Muscle of back (tissue), 11 donors: Measurements from ENCODE around the gene KLHDC7A. TPM values are rescaled to one million over a fixed set of nuclear protein-coding genes. Genes with fewer than 3 reads are reported as not detected.

Source experiments
- DNase-seq, 3 donors: peaks; one replicate each; pipeline versions ENCODE4 v3.0.0 to v3.0.0-alpha.2; 2013
- polyA plus RNA-seq, 10 donors: library from polyadenylated mRNA; unstranded; fragments of 120-200 nt; gene quantifications; one replicate each; pipeline ENCODE4 v1.2.1, GENCODE V29; 2013; ENCODE audit not compliant: insufficient read length in 10 of 10

Gene KLHDC7A
- polyA plus RNA-seq, 10 donors = 0.03 to 0.04 TPM; not detected in 8

GRCh38 chr1:18504609-18505008, 23.9 kb downstream of the KLHDC7A start:
- no peak for DNase-seq

- DNase-seq = no peak
Measured at GRCh38 chr1:18505666-18506065, 24.9 kb downstream of the KLHDC7A start.

- DNase-seq = no peak
Measured at GRCh38 chr1:18508084-18508483, 27.4 kb downstream of the KLHDC7A start.

GRCh38 chr1:18511149-18511873, 30.6 kb downstream of the KLHDC7A start:
- no peak for DNase-seq

GRCh38 chr1:18511874-18512150, 31.1 kb downstream of the KLHDC7A start:
- DNase-seq = no peak

- DNase-seq = no peak
Measured at GRCh38 chr1:18512883-18513282, 32.2 kb downstream of the KLHDC7A start.

- DNase-seq = no peak
Measured at GRCh38 chr1:18513995-18514394, 33.3 kb downstream of the KLHDC7A start.

- DNase-seq = no peak
Measured at GRCh38 chr1:18515120-18515667, 34.5 kb downstream of the KLHDC7A start.

GRCh38 chr1:18516473-18516872, 35.7 kb downstream of the KLHDC7A start:
- DNase-seq = no peak

- no peak for DNase-seq
Measured at GRCh38 chr1:18526436-18527275, 45.9 kb downstream of the KLHDC7A start.

GRCh38 chr1:18527514-18527913, 46.8 kb downstream of the KLHDC7A start:
- no peak for DNase-seq

- DNase-seq = no peak
Measured at GRCh38 chr1:18527921-18528320, 47.2 kb downstream of the KLHDC7A start.

GRCh38 chr1:18528616-18529015, 47.9 kb downstream of the KLHDC7A start:
- no peak for DNase-seq

GRCh38 chr1:18529714-18530113, 49.0 kb downstream of the KLHDC7A start:
- DNase-seq = no peak

GRCh38 chr1:18530587-18531502, 50.1 kb downstream of the KLHDC7A start:
- no peak for DNase-seq

GRCh38 chr1:18531503-18531845, 50.7 kb downstream of the KLHDC7A start:
- no peak for DNase-seq

GRCh38 chr1:18532390-18533170, 51.9 kb downstream of the KLHDC7A start:
- no peak for DNase-seq

- no peak for DNase-seq
Measured at GRCh38 chr1:18533259-18533658, 52.5 kb downstream of the KLHDC7A start.

- no peak for DNase-seq
Measured at GRCh38 chr1:18534810-18535205, 54.1 kb downstream of the KLHDC7A start.
